Osteocyte (in vitro differentiated cells): ENCODE data around the gene CPNE7. TPM values are rescaled to one million over a fixed set of nuclear protein-coding genes. Genes with fewer than 3 reads are reported as not detected.

ENCODE experiments used
- DNase-seq: peaks from one replicate; pipeline ENCODE4 v3.0.0; 2021; ENCODE audit warnings: mixed read lengths; ENCODE audit not compliant: unreplicated experiment; ENCODE audit errors: extremely low spot score
- H3K27ac Mint-ChIP-seq: one replicate; pipeline ENCODE4 v1.8.0; 2021; ENCODE audit warnings: mild to moderate bottlenecking, mixed read lengths; ENCODE audit not compliant: unreplicated experiment
- H3K27me3 Mint-ChIP-seq: one replicate; pipeline ENCODE4 v1.8.0; 2021; ENCODE audit warnings: mixed read lengths; ENCODE audit not compliant: unreplicated experiment
- H3K36me3 Mint-ChIP-seq: one replicate; pipeline ENCODE4 v1.8.0; 2021; ENCODE audit warnings: mixed read lengths; ENCODE audit not compliant: unreplicated experiment
- H3K4me1 Mint-ChIP-seq: one replicate; pipeline ENCODE4 v1.8.0; 2021; ENCODE audit warnings: mixed read lengths; ENCODE audit not compliant: unreplicated experiment
- H3K4me3 Mint-ChIP-seq: one replicate; pipeline ENCODE4 v1.8.0; 2021; ENCODE audit warnings: mild to moderate bottlenecking, moderate library complexity, mixed read lengths; ENCODE audit not compliant: unreplicated experiment
- H3K9me3 Mint-ChIP-seq: one replicate; pipeline ENCODE4 v1.8.0; 2021; ENCODE audit warnings: mixed read lengths; ENCODE audit not compliant: unreplicated experiment
- CTCF ChIP-seq: fragments of 200-600 bp; sonication (generic); IDR thresholded peaks from 2 replicates; pipeline ENCODE4 v1.5.0; 2021; ENCODE audit warnings: antibody characterized with exemption, mild to moderate bottlenecking, moderate library complexity
- total RNA-seq: library from RNA; stranded (reverse); gene quantifications from 2 replicates; pipeline ENCODE4 v1.2.1, GENCODE V29; 2021

CPNE7 gene
- total RNA-seq, 1 donor from 2014 or later, result 19.7 TPM

- Mint-ChIP-seq H3K36me3 (peaks cover 2% of the 10 kb centered on the region), H3K27ac (no peak overlapping the region), H3K4me1 (peaks cover 16% of the 10 kb centered on the region), H3K4me3 (no peak overlapping the region), H3K27me3 (no peaks in the 10 kb centered on the region), H3K9me3 (no peaks in the 10 kb centered on the region)
- no peak for DNase-seq
- TF ChIP-seq CTCF, result no peak
Measured at GRCh38 chr16:89572073-89572484, 3.5 kb upstream of the CPNE7 start.

DNA sequence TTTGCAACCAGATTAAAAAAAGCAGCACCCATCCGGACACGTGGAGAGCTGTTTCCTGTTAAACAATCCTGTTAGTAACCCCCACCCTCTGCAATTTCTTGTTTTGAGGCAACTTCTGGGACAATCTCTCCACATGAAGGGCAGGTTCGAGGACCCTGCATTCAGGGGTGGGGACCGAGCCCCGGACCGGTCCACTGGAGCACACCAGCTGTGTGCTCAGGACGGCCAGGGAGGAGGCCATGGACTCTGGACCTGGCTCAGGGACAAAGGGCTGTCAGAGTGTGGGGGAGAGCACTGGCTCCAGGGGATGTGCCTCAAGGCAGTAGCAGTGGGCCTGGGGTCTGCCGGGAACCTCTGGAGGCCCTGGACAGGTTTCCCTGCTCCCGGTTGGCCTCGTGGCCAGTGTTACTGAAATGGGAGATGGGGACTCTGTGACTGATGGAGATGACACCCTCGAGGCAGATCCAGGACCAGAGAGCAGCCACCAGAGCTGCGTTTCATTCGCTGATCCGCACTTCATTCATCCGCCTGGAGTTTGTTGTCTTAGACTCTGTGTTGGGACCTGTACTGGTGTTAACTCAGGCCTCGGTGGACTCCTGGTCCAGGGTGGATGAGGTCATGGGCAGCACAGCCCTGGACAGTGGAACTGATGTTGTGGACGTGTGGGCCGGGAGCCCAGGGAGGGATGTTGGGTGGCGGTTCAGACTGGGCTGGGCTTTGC, 2.9 kb upstream of the CPNE7 start:
- Mint-ChIP-seq H3K27me3 (no peaks in the 10 kb centered on the region), H3K9me3 (no peaks in the 10 kb centered on the region), H3K4me3 (no peak overlapping the region), H3K27ac (no peak overlapping the region), H3K36me3 (peaks cover under 1% of the 10 kb centered on the region), H3K4me1 (peaks cover 16% of the 10 kb centered on the region)
- no peak for TF ChIP-seq CTCF
- DNase-seq, result no peak

DNA sequence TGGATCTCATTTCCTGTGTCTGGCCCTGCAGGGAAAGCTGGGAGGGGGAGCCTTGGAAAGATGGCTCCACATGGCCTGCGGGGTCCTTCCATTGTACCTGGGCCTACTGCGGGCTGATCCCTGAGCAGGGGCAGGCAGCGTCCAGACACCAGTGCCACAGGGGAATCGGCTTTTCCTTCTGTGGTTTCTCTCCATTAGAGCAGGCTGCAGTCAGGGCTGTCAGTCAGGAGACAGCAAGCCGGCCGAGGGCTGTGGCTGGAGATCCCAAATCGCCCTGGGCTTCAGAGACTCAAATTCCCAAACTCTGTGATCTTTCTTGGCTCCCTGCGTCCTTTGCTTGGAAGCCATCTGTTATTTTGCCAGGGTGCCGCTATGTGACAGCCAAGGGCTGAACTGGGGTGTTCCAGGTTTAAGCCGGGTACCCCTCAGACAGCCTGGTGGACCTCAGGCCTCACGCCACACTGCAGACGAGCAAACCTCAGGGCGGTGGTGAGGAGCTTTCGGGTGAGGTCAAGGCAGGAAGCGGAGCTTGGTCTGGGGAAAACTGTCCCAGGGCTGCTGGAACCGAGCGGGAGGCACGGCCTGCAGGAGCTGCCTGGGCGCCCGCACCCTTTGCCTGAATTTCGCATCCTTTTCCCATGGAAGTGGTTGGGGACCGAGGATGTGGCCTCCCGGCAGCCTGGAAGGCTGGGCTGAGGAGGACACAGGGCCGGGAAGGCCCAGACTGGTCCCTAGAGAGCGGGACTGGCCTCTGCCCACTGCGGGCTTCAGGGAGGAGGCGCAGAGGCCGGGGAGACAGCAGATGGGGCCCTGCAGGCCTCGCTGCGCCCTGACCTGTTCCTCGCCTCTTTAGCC, 1.5 kb upstream of the CPNE7 start:
- Mint-ChIP-seq H3K36me3 (no peaks in the 10 kb centered on the region), H3K4me1 (peaks cover 16% of the 10 kb centered on the region), H3K27ac (peak overlapping the region; percentile 48), H3K9me3 (no peaks in the 10 kb centered on the region), H3K27me3 (no peaks in the 10 kb centered on the region), H3K4me3 (peak overlapping the region; percentile 35)
- DNase-seq, result no peak
- no peak for TF ChIP-seq CTCF

- Mint-ChIP-seq H3K9me3 (no peaks in the 10 kb centered on the region), H3K4me3 (peak overlapping the region; percentile 63), H3K27me3 (no peaks in the 10 kb centered on the region), H3K27ac (peak overlapping the region; percentile 57), H3K36me3 (no peaks in the 10 kb centered on the region), H3K4me1 (peaks cover 16% of the 10 kb centered on the region)
- peak; percentile 88 for TF ChIP-seq CTCF
- DNase-seq, result peak; percentile 93
Measured at GRCh38 chr16:89574681-89575246, 794 bp upstream of the CPNE7 start.
